Stimulated activated CD4-positive, alpha-beta T cell treated with anti-CD3 and anti-CD28 coated beads, Interleukin-1b, Interleukin-23, amount 100 ng/mL, for 1 hour (primary cell): ENCODE measurements around the gene RNF5.
"Not testable (repeated sequence)": the region's sequence is repeated elsewhere in the genome, so short reads cannot be mapped to it uniquely, and the experiment has no call there.

Experiments
- DNase-seq, 2 donors: peaks; one replicate each; pipeline ENCODE4 v3.0.0-alpha.2; 2020; ENCODE audit warnings: low read depth in 2 of 2

RNF5 gene

GRCh38 chr6:32175711-32176475, 2.3 kb upstream of the RNF5 start, which contains the start of gene AGPAT1:
AGPAT1 (minus strand) TSS chr6:32176084; CDS start chr6:32171496, 4,588 bp downstream.
- peak; percentile 90 to 98 for DNase-seq

GRCh38 chr6:32176476-32177182, 1.6 kb upstream of the RNF5 start:
- DNase-seq = no peak

- DNase-seq = no peak
Observed at GRCh38 chr6:32177183-32177787, 920 bp upstream of the RNF5 start.

GRCh38 chr6:32178547-32179440, 589 bp downstream of the RNF5 start:
- no peak for DNase-seq

- DNase-seq = no peak
Observed at GRCh38 chr6:32179766-32180405, 1.7 kb downstream of the RNF5 start.

GRCh38 chr6:32181148-32181702, 3.0 kb downstream of the RNF5 start:
- DNase-seq = no peak

GRCh38 chr6:32181915-32182529, 3.8 kb downstream of the RNF5 start:
- no peak for DNase-seq

GRCh38 chr6:32182555-32182981, 4.4 kb downstream of the RNF5 start:
- no peak for DNase-seq

GRCh38 chr6:32183030-32183429, 4.8 kb downstream of the RNF5 start:
- DNase-seq = no peak

- DNase-seq = no peak
Observed at GRCh38 chr6:32183483-32184083, 5.4 kb downstream of the RNF5 start.

- no peak for DNase-seq
Observed at GRCh38 chr6:32184084-32184640, 6.0 kb downstream of the RNF5 start, which contains the start of gene AGER. AGER (minus strand) TSS chr6:32184253; CDS start chr6:32184222, 31 bp downstream.

GRCh38 chr6:32185681-32186131, 7.5 kb downstream of the RNF5 start:
- DNase-seq = not testable (repeated sequence)

- DNase-seq = not testable (repeated sequence)
Observed at GRCh38 chr6:32186151-32186840, 8.1 kb downstream of the RNF5 start.

- DNase-seq = no peak
Observed at GRCh38 chr6:32187009-32187709, 9.0 kb downstream of the RNF5 start.

- DNase-seq = not testable (repeated sequence)
Observed at GRCh38 chr6:32187725-32188380, 9.6 kb downstream of the RNF5 start.

- no peak for DNase-seq
Observed at GRCh38 chr6:32188381-32189068, 10.3 kb downstream of the RNF5 start.
